ENCODE measurements around the gene TEX52.

TEX52 gene

GRCh38 chr12:2812290-2813213 lies 44.3 kb downstream of the TEX52 start, which contains the start of gene ITFG2:
ITFG2 (plus strand) TSS chr12:2812668; CDS start chr12:2812761, 93 bp downstream.
- Histone ChIP-seq H3K36me3 (ENCODE audit: control insufficient read depth in 2 of 2, insufficient read depth in 2 of 2, low read length in 2 of 2) (peaks cover under 1 to 6% of the 10 kb centered on the region in 2 donors), H3K27ac (ENCODE audit: low read length) (peak within 1 kb of the TSS; percentile 89), H3K9ac (ENCODE audit: low read length in 2 of 2) (peak within 1 kb of the TSS; percentile 73 to 92), H3K4me1 (ENCODE audit: control insufficient read depth, insufficient read depth, low read length) (peaks cover 15% of the 10 kb centered on the region), H3K9me3 (ENCODE audit: control insufficient read depth in 2 of 2, low read length in 2 of 2) (no peaks in the 10 kb centered on the region), H3K27me3 (ENCODE audit: control insufficient read depth in 1 of 2, insufficient read depth in 2 of 2, low read length in 2 of 2) (no peaks in the 10 kb centered on the region), H3K4me3 (ENCODE audit: low read length in 2 of 2) (peak within 1 kb of the TSS; percentile 98 to 99)

- peaks cover 0 to 2% of the 10 kb centered on the region in 2 donors for H3K36me3 ChIP-seq (ENCODE audit: control insufficient read depth in 2 of 2, insufficient read depth in 2 of 2, low read length in 2 of 2)
- peak overlapping the region; percentile 89 for H3K27ac ChIP-seq (ENCODE audit: low read length)
- peak overlapping the region in 1 of 2 donors; percentile 43 for H3K9ac ChIP-seq (ENCODE audit: low read length in 2 of 2)
- H3K4me3 ChIP-seq (ENCODE audit: low read length in 2 of 2): peak overlapping the region; percentile 98 to 99
- peaks cover 15% of the 10 kb centered on the region for H3K4me1 ChIP-seq (ENCODE audit: control insufficient read depth, insufficient read depth, low read length)
- no peaks in the 10 kb centered on the region for H3K27me3 ChIP-seq (ENCODE audit: control insufficient read depth in 1 of 2, insufficient read depth in 2 of 2, low read length in 2 of 2)
- H3K9me3 ChIP-seq (ENCODE audit: control insufficient read depth in 2 of 2, low read length in 2 of 2): no peaks in the 10 kb centered on the region
Measured at GRCh38 chr12:2811801-2812200, 45.0 kb downstream of the TEX52 start.

- Histone ChIP-seq H3K4me1 (ENCODE audit: control insufficient read depth, insufficient read depth, low read length) (peaks cover 19% of the 10 kb centered on the region), H3K27me3 (ENCODE audit: control insufficient read depth in 1 of 2, insufficient read depth in 2 of 2, low read length in 2 of 2) (no peaks in the 10 kb centered on the region), H3K9me3 (ENCODE audit: control insufficient read depth in 2 of 2, low read length in 2 of 2) (no peaks in the 10 kb centered on the region), H3K36me3 (ENCODE audit: control insufficient read depth in 2 of 2, insufficient read depth in 2 of 2, low read length in 2 of 2) (peaks cover 25 to 27% of the 10 kb centered on the region in 2 donors), H3K9ac (ENCODE audit: low read length in 2 of 2) (no peak overlapping the region), H3K27ac (ENCODE audit: low read length) (no peak overlapping the region), H3K4me3 (ENCODE audit: low read length in 2 of 2) (no peak overlapping the region)
Measured at GRCh38 chr12:2806700-2807099, 50.1 kb downstream of the TEX52 start.

- Histone ChIP-seq H3K9ac (ENCODE audit: low read length in 2 of 2) (no peak overlapping the region), H3K4me1 (ENCODE audit: control insufficient read depth, insufficient read depth, low read length) (peaks cover 25% of the 10 kb centered on the region), H3K9me3 (ENCODE audit: control insufficient read depth in 2 of 2, low read length in 2 of 2) (no peaks in the 10 kb centered on the region), H3K27me3 (ENCODE audit: control insufficient read depth in 1 of 2, insufficient read depth in 2 of 2, low read length in 2 of 2) (no peaks in the 10 kb centered on the region), H3K36me3 (ENCODE audit: control insufficient read depth in 2 of 2, insufficient read depth in 2 of 2, low read length in 2 of 2) (peaks cover 38 to 41% of the 10 kb centered on the region in 2 donors), H3K27ac (ENCODE audit: low read length) (peak overlapping the region; percentile 8), H3K4me3 (ENCODE audit: low read length in 2 of 2) (no peak overlapping the region)
Measured at GRCh38 chr12:2805143-2805520, 51.7 kb downstream of the TEX52 start.

GRCh38 chr12:2804393-2805142 lies 52.3 kb downstream of the TEX52 start:
- no peak overlapping the region for H3K4me3 ChIP-seq (ENCODE audit: low read length in 2 of 2)
- H3K36me3 ChIP-seq (ENCODE audit: control insufficient read depth in 2 of 2, insufficient read depth in 2 of 2, low read length in 2 of 2): peaks cover 44 to 47% of the 10 kb centered on the region in 2 donors

GRCh38 chr12:2803635-2804392 lies 53.0 kb downstream of the TEX52 start:
- no peaks in the 10 kb centered on the region for H3K9me3 ChIP-seq (ENCODE audit: control insufficient read depth in 2 of 2, low read length in 2 of 2)
- peak overlapping the region; percentile 60 for H3K27ac ChIP-seq (ENCODE audit: low read length)
- no peak overlapping the region for H3K4me3 ChIP-seq (ENCODE audit: low read length in 2 of 2)
- H3K36me3 ChIP-seq (ENCODE audit: control insufficient read depth in 2 of 2, insufficient read depth in 2 of 2, low read length in 2 of 2): peaks cover 51 to 54% of the 10 kb centered on the region in 2 donors
- peak overlapping the region in 1 of 2 donors; percentile 42 for H3K9ac ChIP-seq (ENCODE audit: low read length in 2 of 2)
- H3K4me1 ChIP-seq (ENCODE audit: control insufficient read depth, insufficient read depth, low read length): peaks cover 25% of the 10 kb centered on the region
- H3K27me3 ChIP-seq (ENCODE audit: control insufficient read depth in 1 of 2, insufficient read depth in 2 of 2, low read length in 2 of 2): no peaks in the 10 kb centered on the region

More at GRCh38 chr12:2804393-2805142, 52.3 kb downstream of the TEX52 start:
- Histone ChIP-seq H3K27me3 (ENCODE audit: control insufficient read depth in 1 of 2, insufficient read depth in 2 of 2, low read length in 2 of 2) (no peaks in the 10 kb centered on the region), H3K9me3 (ENCODE audit: control insufficient read depth in 2 of 2, low read length in 2 of 2) (no peaks in the 10 kb centered on the region), H3K9ac (ENCODE audit: low read length in 2 of 2) (no peak overlapping the region), H3K27ac (ENCODE audit: low read length) (peak overlapping the region; percentile 60), H3K4me1 (ENCODE audit: control insufficient read depth, insufficient read depth, low read length) (peaks cover 25% of the 10 kb centered on the region)

- Histone ChIP-seq H3K27ac (ENCODE audit: low read length) (no peak overlapping the region), H3K9me3 (ENCODE audit: control insufficient read depth in 2 of 2, low read length in 2 of 2) (no peaks in the 10 kb centered on the region), H3K4me3 (ENCODE audit: low read length in 2 of 2) (no peak overlapping the region), H3K36me3 (ENCODE audit: control insufficient read depth in 2 of 2, insufficient read depth in 2 of 2, low read length in 2 of 2) (peaks cover 70 to 71% of the 10 kb centered on the region in 2 donors), H3K9ac (ENCODE audit: low read length in 2 of 2) (no peak overlapping the region), H3K27me3 (ENCODE audit: control insufficient read depth in 1 of 2, insufficient read depth in 2 of 2, low read length in 2 of 2) (no peaks in the 10 kb centered on the region), H3K4me1 (ENCODE audit: control insufficient read depth, insufficient read depth, low read length) (peaks cover 44% of the 10 kb centered on the region)
Measured at GRCh38 chr12:2801044-2801783, 55.6 kb downstream of the TEX52 start.

- peak overlapping the region; percentile 11 for H3K27ac ChIP-seq (ENCODE audit: low read length)
- H3K9ac ChIP-seq (ENCODE audit: low read length in 2 of 2): no peak overlapping the region
- no peak overlapping the region for H3K4me3 ChIP-seq (ENCODE audit: low read length in 2 of 2)
- H3K4me1 ChIP-seq (ENCODE audit: control insufficient read depth, insufficient read depth, low read length): peaks cover 43% of the 10 kb centered on the region
- H3K9me3 ChIP-seq (ENCODE audit: control insufficient read depth in 2 of 2, low read length in 2 of 2): no peaks in the 10 kb centered on the region
- peaks cover 68 to 69% of the 10 kb centered on the region in 2 donors for H3K36me3 ChIP-seq (ENCODE audit: control insufficient read depth in 2 of 2, insufficient read depth in 2 of 2, low read length in 2 of 2)
- no peaks in the 10 kb centered on the region for H3K27me3 ChIP-seq (ENCODE audit: control insufficient read depth in 1 of 2, insufficient read depth in 2 of 2, low read length in 2 of 2)
Measured at GRCh38 chr12:2800046-2800570, 56.7 kb downstream of the TEX52 start.
